Stimulated activated CD8-positive, alpha-beta memory T cell treated with anti-CD3 and anti-CD28 coated beads, Interleukin-15, amount 100 ng/mL, for 1 hour (primary cell): ENCODE measurements around the gene CREBZF.
A peak's percentile ranks its signal among the peaks of the same experiment; 100 is the strongest.
"Not testable (repeated sequence)": the region's sequence is repeated elsewhere in the genome, so short reads cannot be mapped to it uniquely, and the experiment has no call there.

Experiments used
- DNase-seq: peaks from one replicate; pipeline ENCODE4 v3.0.0-alpha.2; 2020; ENCODE audit warnings: low read depth

CREBZF gene

DNA sequence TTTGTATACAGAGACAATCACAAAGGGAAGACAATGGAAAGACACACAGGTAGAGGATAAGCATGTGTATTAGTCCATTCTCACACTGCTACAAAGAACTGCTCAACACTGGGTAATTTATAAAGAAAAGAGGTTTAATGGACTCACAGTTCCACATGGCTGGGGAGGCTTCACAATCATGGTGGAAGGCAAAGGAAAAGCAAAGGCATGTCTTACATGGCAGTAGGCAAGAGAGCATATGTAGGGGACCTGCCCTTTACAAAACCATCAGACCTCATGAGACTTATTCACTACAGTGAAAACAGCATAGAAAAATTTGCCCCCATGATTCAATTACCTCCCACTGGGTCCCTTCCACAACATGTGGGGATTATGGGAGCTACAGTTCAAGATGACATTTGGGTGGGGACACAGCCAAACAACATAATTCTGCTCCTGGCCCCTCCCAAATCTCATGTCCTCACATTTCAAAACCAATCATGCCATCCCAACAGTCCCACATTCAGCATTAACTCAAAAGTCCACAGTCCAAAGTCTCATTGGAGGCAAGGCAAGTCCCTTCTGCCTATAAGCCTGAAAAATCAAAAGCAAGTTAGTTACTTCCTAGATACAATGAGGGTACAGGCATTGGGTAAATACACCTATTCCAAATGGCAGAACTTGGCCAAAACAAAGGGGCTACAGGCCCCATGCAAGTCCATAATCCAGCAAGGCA, 6.2 kb upstream of the CREBZF start:
- not testable (repeated sequence) for DNase-seq

DNA sequence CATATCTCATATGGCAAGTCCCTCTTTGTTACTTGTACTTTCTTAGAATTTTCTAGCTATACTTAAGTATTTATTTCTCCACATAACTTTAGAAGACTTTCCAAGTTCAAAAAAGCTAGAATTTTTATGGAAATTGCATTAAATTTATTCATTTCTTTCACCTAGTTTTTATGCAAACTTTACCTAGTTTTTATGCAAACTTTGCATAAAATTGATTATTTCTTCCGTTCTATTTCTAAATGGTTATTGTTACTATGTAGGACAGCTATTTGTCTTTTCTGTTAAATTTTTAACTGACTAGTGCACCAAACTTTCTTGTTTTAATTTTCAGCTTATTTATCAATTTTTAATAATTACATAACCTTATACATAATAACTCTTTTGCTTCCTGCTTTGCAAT, 3.2 kb upstream of the CREBZF start:
- DNase-seq: no peak

DNA sequence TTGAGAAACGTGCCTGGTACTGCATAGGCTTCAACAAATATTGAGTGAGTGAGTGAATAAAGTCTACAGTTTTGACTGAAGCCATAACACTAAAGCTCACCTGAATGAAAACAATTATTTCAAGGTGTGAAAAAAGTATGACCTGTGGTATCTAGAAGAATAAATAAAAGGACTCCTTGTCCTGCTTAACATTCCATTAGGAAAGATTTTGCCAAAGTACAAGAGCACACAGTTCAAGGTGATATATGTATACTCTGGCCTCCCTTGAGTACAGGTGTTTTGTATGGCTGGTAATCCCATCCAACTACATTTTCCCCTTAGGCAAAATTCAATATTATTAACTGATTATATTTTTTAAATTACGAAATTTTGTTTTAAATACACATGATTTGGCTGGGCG, 1.8 kb upstream of the CREBZF start:
- no peak for DNase-seq

DNA sequence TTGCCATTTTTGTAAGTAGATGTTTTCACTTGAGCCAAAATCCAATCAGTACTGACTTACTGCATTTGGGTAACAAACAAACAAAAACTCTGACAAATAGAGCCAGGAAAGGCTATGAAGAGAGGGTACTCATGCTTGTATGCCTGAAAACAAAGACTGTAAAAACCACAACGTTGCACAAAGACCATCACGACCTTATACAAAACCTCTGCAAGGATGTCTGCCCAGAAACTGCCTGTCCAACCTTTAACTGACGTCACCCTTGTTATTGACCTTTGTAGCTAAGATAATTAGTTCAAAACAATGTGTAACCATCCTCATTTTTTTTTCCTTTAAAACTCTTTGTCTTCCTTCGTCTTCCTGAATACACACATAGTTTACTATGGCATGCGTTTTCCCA, 804 bp upstream of the CREBZF start:
- no peak for DNase-seq

DNA sequence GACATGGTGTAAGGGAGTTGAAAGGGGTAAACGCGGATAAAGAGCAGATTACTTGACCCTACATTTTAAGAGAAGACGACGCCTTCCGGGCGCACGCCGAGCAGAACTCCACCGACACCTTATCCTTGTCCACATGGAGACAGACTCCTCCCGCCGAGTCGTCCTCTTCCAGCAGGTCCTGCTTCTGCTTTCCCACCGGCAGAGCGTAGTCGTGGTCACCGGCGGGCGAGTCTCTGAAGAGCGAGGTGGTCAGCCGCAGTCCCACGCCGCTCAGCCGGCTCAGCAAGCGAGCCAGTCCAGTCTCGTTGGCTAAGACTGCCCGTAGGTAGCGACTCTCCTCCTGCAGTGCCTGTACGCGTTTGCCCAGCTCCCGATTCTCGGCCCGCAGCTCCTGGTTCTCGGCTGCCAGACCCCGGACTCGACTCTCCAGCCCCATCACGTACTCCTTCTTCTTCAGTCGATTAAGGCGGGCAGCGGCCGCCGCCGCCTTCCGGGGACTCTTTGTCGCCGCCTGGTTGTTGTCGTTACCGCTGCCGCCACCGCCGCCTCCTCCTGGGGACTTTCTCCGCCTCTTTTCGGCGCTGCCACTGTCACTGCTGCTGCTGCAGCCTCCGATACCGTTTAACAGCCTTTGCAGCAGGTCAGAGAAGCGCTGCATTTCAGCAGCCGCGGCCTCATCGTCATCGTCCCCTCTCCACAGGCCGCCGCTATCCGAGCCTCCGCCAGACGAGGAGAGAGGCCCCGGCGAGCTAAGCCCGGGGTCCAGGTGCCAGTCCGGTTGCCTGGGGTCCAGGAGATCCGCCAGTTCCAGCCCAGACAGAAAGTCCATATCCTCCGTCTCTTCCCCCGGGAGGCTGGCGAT, 945 bp downstream of the CREBZF start:
- DNase-seq: peak; percentile 71

DNA sequence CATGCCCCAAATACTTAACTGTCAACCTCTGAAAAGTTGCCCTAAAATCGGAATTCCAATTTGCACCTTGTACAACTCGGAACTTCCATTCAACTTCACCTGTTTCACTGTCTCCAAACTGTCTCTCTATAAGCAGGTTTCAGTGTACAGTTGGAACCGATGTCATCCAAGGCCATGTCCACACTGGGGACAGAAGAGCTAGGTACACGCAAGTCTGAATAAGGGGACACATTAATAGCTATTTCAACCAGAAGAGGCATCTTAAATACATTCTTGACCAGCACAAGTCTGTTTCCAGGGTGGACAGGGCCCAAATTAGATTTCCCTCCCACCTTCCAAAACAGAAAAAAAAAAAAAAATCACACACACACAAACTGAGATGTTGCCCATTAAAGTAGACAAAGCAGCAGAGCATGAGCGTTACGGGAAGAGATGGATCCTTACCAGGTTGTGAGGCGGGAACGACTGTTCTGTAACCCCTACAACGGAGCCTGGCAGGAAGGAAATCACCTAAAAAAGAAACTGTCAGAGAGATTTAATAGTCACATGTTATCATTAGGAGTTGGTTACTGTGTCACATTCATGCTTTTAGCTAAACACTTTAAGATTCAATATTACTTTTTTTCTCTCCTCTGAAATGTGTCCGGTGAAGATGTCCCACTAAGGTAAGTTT, 1.7 kb downstream of the CREBZF start:
- no peak for DNase-seq

DNA sequence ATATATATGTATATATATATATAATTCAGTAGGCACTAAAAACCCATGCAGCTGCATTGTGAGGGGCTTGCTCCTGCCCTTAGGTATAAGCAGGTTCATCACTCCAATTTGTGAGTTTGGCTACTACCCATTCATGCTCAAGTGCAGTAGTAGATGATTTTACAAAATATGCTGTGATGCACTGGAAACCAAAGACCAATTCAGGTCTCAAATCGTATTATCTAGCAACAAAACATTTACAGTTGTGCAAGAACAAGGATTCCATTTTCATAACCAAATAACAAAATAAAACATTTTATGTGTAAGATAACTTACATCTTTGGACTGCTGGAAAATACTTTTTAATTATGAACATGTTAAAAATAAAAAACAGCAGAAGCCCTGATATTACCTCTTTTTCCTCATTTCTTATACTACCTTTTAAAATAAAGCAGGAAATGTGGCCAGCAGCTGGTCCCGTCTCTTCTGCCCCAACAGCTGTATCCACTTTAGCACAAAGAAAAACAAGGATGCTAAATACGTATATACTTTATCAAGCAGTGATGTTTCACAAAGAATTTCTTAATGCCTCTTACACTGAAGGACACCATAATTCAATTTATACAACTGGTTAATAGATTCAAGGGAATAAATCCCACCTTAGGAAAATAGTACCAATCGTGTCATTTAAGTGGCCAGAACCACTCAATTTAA, 2.8 kb downstream of the CREBZF start:
- DNase-seq: no peak

DNA sequence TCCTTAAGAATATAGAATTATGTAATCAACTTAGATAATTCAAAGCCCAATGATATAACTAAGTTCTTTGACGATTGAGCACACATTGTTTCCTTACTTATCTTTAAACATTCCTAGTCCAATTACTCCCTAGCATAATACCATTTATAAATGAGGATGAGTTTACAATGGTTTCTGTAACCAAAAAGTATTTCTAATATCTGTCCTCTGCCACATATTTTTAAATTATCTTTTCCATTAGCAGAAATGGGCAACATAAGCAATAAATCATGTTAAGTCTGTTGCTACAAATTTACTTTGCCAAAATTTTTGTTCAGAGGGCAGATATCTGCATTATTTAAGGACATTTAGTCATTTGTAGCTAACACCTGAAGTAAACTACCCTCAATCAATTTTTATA, 6.7 kb downstream of the CREBZF start:
- no peak for DNase-seq

DNA sequence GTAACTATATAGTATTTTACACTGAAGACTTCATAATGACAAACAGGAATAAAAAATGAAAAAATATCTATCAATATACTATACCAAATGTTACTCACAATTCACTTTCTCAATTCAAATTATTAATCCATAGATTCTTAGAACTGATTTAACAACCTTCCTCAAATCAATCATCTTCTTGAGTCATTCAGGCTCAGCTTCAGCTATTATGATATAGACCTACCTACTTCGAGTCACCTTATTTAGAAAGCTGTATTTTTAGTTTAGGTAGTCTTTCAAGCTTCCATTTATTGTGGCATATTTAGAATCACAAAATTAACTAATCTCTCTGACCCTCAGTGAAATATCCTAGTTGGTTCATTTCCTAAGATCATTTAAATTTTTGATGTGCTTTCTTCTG, 8.2 kb downstream of the CREBZF start:
- no peak for DNase-seq

DNA sequence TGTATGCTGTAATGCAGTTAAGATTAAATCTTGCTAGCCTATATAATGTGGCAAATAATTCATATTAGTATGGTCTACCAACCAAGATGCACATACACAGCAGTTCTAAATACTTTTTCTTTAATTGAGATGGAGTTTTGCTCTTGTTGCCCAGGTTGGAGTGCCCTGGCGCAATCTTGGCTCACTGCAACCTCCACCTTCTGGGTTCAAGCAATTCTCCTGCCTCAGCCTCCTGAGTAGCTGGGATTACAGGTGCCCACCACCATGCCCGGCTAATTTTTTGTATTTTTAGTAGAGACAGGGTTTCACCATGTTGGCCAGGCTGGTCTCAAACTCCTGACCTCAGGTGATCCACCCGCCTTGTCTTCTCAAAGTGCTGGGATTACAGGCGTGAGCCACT, 10.6 kb downstream of the CREBZF start:
- DNase-seq: not testable (repeated sequence)

DNA sequence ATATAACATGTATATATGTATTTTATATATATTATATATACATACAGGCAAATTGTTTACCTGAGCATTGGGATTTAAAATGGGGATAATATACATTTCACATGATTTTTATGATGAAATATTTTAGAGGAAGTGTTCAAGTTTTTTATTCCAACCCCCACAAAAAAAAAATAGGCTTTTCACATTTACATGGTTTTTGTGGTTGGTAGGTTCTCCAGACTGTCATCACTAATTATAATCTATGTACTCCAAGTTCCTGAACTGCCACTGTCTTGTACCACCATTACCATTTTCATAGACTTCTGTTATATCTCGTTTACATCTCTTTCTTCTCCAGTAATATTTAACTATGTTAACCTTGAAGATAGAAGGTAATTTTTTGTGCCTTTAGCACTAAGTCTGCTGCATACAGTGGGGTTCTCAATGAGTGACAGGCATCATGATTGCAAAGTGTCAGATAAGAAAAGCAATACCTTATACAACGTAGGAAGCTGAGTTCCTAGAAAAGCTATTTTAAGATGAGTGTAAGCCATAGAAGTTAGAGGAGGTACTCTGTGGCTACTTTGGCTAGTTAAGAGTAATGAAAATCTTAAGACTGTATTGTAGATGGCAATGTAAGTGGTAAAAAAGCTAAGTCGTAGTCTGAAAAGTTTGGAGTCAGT, 12.0 kb downstream of the CREBZF start:
- no peak for DNase-seq

DNA sequence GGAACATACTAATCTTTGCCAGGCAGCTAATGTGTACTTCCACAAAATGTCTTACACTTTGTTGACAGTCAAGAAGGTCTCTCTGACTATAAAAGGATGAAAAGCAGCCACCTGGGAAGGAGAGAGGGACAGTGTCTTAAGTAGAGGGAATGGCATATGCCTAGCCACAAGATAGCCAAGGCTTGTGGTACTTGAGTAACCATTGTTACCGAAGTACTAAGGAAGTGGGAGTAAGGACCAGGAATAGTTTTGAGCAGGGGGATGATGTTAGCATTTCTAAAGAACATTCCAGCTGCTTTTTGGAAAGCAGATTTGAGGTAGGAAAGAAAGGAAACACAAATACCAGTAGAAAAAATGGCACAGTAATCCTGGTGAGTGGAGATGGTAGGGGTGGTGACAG, 13.8 kb downstream of the CREBZF start:
- DNase-seq: no peak

DNA sequence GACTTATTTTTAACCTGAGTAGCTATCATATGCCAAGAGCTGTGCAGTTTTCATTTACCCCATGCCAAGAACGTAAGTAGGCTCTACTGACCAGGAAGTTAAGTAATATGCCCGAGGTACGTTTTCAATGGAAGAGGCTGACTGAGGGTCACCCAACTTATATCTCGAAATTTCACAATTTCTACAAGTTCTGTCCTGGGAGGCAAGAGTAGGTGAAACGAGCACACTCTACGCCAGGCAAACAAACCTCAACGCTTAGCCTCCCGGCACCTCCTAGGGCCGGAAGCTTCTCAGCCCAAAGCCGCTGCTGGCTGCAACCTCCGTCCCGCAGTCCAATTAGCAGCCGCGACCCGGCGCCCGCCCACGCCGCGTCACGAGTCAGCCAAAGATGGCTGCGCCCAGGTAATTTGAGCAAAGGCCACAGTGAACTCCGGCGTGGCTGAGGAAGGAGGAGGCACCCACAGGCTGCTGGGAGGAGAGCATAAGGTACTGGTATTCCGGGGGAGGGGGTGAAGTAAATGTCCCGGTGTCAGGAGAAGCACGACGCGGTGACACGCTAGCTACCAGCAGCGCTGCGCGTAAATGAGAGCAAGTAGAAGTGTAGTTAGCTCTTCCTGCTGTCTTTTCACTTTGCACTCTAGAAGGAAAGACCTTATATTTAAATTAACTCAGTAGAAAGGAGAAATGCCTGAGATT, 17.2 kb downstream of the CREBZF start, which contains the start of gene TMEM126A:
TMEM126A (plus strand) TSS at position 364 of the 696 bp plus-strand sequence. CDS start 2,289 bp downstream, outside the sequence.
- peak; percentile 77 for DNase-seq

DNA sequence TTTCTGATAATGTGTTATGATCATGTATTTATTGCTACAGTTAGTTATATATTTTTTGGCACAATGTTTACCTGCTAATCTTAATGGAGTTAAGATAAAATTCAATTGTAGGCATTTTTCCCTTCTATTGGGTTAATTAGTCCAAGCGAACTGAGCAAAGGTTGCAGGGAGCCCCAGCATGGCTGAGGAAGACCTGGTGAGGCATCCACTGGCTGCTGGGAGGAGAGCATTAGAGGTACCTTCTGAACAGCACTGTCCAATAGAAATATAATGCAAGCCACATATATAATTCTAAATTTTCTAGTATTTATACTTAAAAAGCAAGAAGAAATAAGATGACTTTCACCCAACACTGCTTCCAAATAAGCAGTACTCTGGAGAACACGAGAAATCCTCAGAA, 17.9 kb downstream of the CREBZF start:
- DNase-seq: no peak

DNA sequence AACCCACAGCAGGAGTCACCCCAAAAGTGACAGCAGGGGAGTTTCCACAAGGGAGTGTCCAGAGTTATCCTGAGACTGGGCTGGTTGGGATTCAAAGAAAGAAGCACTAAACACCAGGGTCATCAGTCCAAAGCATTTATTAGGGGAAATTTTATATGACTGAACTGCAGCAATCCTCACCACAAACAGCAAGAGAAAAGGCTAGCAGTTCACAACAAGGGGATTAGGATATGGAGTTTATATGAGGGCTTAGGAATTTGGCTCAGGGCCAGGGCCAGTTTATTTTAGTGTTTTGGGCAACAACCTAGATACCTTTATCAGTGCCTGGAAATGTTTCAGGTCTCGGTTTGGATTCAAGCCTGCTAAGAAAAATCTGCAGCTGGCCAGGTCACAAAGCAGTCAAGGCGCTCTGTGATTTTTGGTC, 21.7 kb downstream of the CREBZF start:
- DNase-seq: no peak

DNA sequence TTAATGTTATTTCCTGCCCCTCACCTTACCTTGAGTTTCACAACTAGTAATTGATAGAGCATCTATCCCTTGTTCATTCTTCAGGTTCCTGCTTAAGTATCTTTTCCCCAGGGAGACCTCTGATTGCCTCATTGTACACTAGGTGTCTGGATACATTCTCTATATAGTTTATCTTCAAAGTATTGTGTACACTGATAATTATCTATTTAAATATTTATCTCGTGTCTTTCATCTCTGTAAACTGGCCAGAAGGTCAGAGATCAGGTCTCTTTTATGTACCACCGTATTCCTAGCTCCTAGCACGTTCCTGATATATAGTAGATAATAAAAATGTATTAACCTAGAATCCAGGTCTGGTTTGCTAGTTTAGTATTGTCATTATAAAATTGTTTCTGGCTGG, 30.2 kb downstream of the CREBZF start:
- DNase-seq: no peak

DNA sequence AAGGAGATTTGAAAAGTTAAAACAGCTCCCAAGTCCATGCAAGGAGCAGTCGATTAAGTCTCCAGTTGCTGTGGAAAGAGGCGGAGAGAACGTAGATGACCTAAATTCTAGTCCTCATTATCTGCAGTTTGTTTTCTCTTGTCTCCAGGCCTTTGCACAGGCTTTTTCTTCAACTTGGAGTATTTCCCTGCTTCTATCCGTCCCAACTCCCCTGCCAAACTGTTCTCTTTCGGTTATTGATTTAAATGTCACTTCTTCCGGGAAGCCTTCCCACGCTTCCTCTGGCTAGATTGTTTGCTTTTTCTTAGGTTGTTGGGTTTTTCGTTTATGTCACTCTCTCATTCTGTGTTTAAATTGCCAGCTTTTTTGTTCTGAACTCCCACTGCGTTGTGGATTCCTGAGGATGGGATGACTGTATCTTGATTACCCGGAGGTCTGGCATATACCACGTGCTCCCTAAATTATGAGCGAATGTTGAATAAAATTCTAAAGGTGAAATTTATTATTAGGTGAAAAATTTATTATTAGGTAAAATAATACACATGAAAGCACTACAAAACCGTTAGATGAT, 36.1 kb downstream of the CREBZF start:
- no peak for DNase-seq

DNA sequence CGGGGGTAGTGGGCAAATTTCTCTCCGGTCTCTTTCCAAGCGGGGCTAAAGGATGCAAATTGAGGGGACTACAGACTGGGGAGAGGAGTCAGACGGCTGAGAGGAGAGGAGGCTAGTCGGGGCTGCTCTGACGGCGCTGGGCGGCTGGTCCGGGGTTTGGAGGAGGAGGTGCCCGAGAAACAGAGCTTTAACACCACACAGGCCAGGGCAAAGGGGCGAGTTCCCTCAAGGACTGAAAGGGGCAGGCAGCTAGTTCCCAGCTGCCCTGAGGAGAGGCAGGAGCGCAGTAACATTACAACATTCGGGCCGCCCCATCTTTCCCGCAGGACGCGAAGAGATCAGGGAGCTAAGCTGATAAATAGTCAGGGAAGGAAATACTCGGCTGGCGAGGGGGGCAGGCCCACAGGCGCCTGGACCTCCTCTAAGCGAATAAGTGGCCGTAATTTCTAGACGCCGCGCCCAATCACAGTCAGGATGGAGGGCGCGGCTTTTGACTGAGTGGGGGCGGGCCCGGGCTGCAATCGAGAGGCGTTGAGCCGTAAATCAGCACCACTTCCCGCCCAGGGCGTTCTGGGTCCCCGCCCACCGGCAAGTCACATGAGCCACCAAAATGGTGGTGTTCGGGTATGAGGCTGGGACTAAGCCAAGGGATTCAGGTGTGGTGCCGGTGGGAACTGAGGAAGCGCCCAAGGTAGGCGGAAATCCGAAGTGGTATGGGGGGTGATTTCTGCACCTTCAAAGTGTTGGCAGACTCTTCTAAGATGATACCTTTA, 36.7 kb downstream of the CREBZF start, which contains the start of gene TMEM126B:
TMEM126B (plus strand) TSS at position 596 of the 773 bp plus-strand sequence; CDS start at position 611, 15 bp downstream.
- peak; percentile 95 for DNase-seq

DNA sequence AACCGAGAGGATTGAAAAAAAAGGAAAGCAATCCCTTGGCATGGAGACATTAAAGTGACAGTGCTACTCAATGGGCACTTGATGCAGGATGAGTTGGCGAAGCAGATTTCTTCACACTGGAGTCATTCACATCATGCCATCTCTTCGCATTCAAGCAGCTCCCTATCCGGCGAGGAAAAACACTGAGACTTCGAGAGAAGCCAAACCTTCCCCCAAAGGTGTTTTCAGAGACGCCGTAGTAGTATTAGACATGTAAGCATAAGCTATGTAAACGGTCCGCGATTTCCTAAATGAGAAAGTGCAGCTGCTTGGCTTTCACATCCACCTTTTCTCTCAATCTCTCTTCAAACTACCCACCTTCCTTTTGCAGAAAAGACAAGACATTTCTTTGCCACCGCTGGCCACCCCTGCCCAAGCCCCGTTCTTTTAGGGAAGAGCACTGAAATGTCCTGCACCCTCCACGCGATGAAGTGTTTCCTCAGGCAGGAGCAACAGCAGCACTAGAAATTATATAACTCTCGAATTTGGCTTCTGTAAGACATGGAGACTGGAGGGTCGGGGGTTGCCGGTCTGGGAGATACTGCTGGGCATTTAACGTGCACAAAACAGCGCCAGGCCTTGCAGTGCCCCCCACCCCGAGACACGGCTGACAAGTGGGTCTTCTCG, 37.5 kb downstream of the CREBZF start, which contains the start of gene DLG2:
DLG2 (minus strand) TSS at position 13 of the 666 bp plus-strand sequence.
- no peak for DNase-seq
